ENCODE data around the gene P2RX5. TPM values are rescaled to one million over a fixed set of nuclear protein-coding genes. Genes with fewer than 3 reads are reported as not detected.
A peak's percentile ranks its signal among the peaks of the same experiment; 100 is the strongest.

The P2RX5 gene
- total RNA-seq, 1 experiment from 2014 or later = 8.8 TPM

GRCh38 chr17:3645310-3645709 lies 50.6 kb downstream of the P2RX5 start (continued):
- TF ChIP-seq AFF4 (CRISPR knock-in tag; IDR thresholded peaks at IDR 0.05; ENCODE audit: borderline replicate concordance) = no peak

- Mint-ChIP-seq H3K9me3 (no peaks in the 10 kb centered on the region), H3K27me3 (ENCODE audit: low read depth) (no peaks in the 10 kb centered on the region), H3K27ac (peak overlapping the region; percentile 71; the same call in 1 of the 2 replicates), H3K4me1 (peaks cover 14% of the 10 kb centered on the region), H3K4me3 (no peak overlapping the region), H3K36me3 (peaks cover 7% of the 10 kb centered on the region; the same call in 1 of the 2 replicates)
- ATAC-seq (no peak), DNase-seq (ENCODE audit: low spot score) (no peak)
- ChIA-PET POLR2A (no interaction called here), CTCF (interaction anchor here (1.3 kb wide), 1 partner anchor 39 kb away, joined by 4 read pairs; no protein-coding TSS in a partner anchor)
- TF ChIP-seq HMGA2 (CRISPR knock-in tag; IDR thresholded peaks at IDR 0.05) (no peak), HMGXB4 (CRISPR knock-in tag; IDR thresholded peaks at IDR 0.05) (no peak), SMAD4 (CRISPR knock-in tag; IDR thresholded peaks at IDR 0.05) (no peak), ZNF396 (CRISPR knock-in tag; IDR thresholded peaks at IDR 0.05; ENCODE audit: borderline replicate concordance) (no peak), FOXK1 (CRISPR knock-in tag; IDR thresholded peaks at IDR 0.05) (no peak), IRF1 (CRISPR knock-in tag; IDR thresholded peaks at IDR 0.05) (no peak)
- TF ChIP-seq, protein P1, sequence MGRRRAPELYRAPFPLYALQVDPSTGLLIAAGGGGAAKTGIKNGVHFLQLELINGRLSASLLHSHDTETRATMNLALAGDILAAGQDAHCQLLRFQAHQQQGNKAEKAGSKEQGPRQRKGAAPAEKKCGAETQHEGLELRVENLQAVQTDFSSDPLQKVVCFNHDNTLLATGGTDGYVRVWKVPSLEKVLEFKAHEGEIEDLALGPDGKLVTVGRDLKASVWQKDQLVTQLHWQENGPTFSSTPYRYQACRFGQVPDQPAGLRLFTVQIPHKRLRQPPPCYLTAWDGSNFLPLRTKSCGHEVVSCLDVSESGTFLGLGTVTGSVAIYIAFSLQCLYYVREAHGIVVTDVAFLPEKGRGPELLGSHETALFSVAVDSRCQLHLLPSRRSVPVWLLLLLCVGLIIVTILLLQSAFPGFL (CRISPR knock-in tag; IDR thresholded peaks at IDR 0.05; ENCODE audit: borderline replicate concordance) = no peak
- TF ChIP-seq, protein P2, sequence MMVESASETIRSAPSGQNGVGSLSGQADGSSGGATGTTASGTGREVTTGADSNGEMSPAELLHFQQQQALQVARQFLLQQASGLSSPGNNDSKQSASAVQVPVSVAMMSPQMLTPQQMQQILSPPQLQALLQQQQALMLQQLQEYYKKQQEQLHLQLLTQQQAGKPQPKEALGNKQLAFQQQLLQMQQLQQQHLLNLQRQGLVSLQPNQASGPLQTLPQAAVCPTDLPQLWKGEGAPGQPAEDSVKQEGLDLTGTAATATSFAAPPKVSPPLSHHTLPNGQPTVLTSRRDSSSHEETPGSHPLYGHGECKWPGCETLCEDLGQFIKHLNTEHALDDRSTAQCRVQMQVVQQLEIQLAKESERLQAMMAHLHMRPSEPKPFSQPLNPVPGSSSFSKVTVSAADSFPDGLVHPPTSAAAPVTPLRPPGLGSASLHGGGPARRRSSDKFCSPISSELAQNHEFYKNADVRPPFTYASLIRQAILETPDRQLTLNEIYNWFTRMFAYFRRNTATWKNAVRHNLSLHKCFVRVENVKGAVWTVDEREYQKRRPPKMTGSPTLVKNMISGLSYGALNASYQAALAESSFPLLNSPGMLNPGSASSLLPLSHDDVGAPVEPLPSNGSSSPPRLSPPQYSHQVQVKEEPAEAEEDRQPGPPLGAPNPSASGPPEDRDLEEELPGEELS (CRISPR knock-in tag; IDR thresholded peaks at IDR 0.05) = no peak
- TF ChIP-seq, protein P3, sequence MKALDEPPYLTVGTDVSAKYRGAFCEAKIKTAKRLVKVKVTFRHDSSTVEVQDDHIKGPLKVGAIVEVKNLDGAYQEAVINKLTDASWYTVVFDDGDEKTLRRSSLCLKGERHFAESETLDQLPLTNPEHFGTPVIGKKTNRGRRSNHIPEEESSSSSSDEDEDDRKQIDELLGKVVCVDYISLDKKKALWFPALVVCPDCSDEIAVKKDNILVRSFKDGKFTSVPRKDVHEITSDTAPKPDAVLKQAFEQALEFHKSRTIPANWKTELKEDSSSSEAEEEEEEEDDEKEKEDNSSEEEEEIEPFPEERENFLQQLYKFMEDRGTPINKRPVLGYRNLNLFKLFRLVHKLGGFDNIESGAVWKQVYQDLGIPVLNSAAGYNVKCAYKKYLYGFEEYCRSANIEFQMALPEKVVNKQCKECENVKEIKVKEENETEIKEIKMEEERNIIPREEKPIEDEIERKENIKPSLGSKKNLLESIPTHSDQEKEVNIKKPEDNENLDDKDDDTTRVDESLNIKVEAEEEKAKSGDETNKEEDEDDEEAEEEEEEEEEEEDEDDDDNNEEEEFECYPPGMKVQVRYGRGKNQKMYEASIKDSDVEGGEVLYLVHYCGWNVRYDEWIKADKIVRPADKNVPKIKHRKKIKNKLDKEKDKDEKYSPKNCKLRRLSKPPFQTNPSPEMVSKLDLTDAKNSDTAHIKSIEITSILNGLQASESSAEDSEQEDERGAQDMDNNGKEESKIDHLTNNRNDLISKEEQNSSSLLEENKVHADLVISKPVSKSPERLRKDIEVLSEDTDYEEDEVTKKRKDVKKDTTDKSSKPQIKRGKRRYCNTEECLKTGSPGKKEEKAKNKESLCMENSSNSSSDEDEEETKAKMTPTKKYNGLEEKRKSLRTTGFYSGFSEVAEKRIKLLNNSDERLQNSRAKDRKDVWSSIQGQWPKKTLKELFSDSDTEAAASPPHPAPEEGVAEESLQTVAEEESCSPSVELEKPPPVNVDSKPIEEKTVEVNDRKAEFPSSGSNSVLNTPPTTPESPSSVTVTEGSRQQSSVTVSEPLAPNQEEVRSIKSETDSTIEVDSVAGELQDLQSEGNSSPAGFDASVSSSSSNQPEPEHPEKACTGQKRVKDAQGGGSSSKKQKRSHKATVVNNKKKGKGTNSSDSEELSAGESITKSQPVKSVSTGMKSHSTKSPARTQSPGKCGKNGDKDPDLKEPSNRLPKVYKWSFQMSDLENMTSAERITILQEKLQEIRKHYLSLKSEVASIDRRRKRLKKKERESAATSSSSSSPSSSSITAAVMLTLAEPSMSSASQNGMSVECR (CRISPR knock-in tag; IDR thresholded peaks at IDR 0.05; ENCODE audit: borderline replicate concordance) = no peak
- TF ChIP-seq, protein P4, sequence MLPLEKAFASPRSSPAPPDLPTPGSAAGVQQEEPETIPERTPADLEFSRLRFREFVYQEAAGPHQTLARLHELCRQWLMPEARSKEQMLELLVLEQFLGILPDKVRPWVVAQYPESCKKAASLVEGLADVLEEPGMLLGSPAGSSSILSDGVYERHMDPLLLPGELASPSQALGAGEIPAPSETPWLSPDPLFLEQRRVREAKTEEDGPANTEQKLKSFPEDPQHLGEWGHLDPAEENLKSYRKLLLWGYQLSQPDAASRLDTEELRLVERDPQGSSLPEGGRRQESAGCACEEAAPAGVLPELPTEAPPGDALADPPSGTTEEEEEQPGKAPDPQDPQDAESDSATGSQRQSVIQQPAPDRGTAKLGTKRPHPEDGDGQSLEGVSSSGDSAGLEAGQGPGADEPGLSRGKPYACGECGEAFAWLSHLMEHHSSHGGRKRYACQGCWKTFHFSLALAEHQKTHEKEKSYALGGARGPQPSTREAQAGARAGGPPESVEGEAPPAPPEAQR (CRISPR knock-in tag; IDR thresholded peaks at IDR 0.05) = no peak
Observed at GRCh38 chr17:3643889-3644349, 52.0 kb downstream of the P2RX5 start.

All from WTC11 (cell line).